ENCODE measurements around the gene PRR22. TPM values are rescaled to one million over a fixed set of nuclear protein-coding genes. Genes with fewer than 3 reads are reported as not detected.
A peak's percentile ranks its signal among the peaks of the same experiment; 100 is the strongest.

Gene PRR22
- total and polyA plus RNA-seq, 9 of the 15 experiments (the other 6 are each of a cell fraction or from before 2014, with no cell fraction given): 0.03 to 12.0 (median 2.0) TPM; not detected in 1

DNA sequence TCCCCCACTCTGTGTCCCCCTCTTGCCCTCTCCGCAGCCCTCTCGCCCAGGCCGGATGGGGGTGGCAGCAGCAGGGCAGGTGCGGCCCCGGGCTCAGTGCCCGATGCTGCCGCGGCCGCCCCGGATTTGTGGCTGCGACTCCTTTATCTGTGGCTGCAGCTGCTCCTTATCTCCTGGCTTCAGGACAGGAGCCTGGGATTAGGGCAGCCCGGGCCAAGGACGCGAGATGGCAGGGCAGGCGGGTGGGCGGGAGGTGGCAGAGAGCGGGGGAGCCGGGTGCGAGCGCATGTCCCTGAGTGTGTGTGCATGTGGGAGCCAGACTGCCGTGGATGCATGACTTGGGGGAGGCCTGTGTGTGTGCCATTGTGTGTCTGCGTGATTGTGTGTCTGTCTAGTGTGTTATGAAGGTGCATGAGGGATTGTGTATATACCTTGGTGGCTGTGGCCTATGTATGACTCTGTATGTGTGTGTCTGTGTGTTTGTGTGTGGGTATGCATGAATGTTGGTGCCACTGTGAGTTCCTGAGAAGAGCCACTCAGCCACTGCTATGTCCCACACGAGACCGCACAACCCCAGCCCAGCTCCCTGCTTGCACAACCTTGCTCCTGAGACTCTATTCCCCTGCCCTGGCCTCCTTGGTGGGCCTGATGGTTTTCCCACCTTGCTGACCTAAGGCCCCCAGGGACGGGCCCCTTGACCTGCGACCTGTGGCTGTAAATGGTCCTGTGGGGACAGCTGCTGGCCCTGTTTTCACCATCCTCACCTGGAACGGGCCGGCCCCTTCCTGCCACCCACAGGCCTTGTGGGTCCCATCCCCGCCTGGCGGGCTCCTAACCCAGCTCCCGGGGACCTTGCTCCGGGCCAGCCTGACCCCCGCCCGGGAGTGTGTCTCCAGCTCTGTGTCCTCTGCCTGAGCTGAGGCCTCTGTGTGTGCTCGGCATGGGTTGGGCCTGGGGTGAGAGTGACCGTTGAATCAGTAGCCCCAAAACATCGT lies 15.0 kb upstream of the PRR22 start (continued):
- peak; percentile 97 for TF ChIP-seq CTBP1 (IDR thresholded peaks at IDR 0.05; ENCODE audit: borderline replicate concordance)
- TF ChIP-seq, protein P1, sequence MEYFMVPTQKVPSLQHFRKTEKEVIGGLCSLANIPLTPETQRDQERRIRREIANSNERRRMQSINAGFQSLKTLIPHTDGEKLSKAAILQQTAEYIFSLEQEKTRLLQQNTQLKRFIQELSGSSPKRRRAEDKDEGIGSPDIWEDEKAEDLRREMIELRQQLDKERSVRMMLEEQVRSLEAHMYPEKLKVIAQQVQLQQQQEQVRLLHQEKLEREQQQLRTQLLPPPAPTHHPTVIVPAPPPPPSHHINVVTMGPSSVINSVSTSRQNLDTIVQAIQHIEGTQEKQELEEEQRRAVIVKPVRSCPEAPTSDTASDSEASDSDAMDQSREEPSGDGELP (CRISPR knock-in tag; IDR thresholded peaks at IDR 0.05; ENCODE audit: borderline replicate concordance): peak; percentile 95
- no peak for TF ChIP-seq ZNF217 (CRISPR knock-in tag; IDR thresholded peaks at IDR 0.05)
- no peak for TF ChIP-seq SNIP1 (IDR thresholded peaks at IDR 0.05; ENCODE audit: low read depth)
- TF ChIP-seq RBM14 (IDR thresholded peaks at IDR 0.05; ENCODE audit: borderline replicate concordance, insufficient read depth, low read depth, low read length): no peak
- no peak for TF ChIP-seq POLR2A (conservative IDR thresholded peaks at IDR 0.05)
- no peak for TF ChIP-seq ZKSCAN3 (CRISPR knock-in tag; IDR thresholded peaks at IDR 0.05)
- no peak for TF ChIP-seq LARP7 (IDR thresholded peaks at IDR 0.05)
- no peak for TF ChIP-seq BMI1 (IDR thresholded peaks at IDR 0.05; ENCODE audit: low read length)
- TF ChIP-seq ZBTB8A (IDR thresholded peaks at IDR 0.05; ENCODE audit: partially characterized antibody): no peak
- peak in 2 of 3 experiments; percentile 33 to 41 for TF ChIP-seq YY1 (IDR thresholded peaks at IDR 0.05; ENCODE audit: borderline replicate concordance in 1 of 3, control insufficient read depth in 1 of 3, extremely low read depth in 1 of 3, insufficient read depth in 3 of 3, insufficient read length in 1 of 3, insufficient replicate concordance in 2 of 3, low read depth in 1 of 3, low read length in 2 of 3)
- no peak; a peak in 1 of 4 replicates for TF ChIP-seq ETV6 (IDR thresholded peaks at IDR 0.05; ENCODE audit: borderline replicate concordance in 1 of 2, low read depth in 2 of 2, low read length in 1 of 2)
- TF ChIP-seq ETV6 (CRISPR knock-in tag; IDR thresholded peaks at IDR 0.05; ENCODE audit: borderline replicate concordance): peak; percentile 60; the same call in 1 of the 2 replicates
- no peak for TF ChIP-seq SIX5 (IDR thresholded peaks at IDR 0.05; ENCODE audit: borderline replicate concordance in 1 of 2, insufficient read depth in 1 of 2, low read depth in 1 of 2, low read length in 2 of 2)
- no peak for TF ChIP-seq ZNF3 (CRISPR knock-in tag; IDR thresholded peaks at IDR 0.05)
- TF ChIP-seq SMARCE1 (IDR thresholded peaks at IDR 0.05): peak; percentile 98
- TF ChIP-seq, protein P2, sequence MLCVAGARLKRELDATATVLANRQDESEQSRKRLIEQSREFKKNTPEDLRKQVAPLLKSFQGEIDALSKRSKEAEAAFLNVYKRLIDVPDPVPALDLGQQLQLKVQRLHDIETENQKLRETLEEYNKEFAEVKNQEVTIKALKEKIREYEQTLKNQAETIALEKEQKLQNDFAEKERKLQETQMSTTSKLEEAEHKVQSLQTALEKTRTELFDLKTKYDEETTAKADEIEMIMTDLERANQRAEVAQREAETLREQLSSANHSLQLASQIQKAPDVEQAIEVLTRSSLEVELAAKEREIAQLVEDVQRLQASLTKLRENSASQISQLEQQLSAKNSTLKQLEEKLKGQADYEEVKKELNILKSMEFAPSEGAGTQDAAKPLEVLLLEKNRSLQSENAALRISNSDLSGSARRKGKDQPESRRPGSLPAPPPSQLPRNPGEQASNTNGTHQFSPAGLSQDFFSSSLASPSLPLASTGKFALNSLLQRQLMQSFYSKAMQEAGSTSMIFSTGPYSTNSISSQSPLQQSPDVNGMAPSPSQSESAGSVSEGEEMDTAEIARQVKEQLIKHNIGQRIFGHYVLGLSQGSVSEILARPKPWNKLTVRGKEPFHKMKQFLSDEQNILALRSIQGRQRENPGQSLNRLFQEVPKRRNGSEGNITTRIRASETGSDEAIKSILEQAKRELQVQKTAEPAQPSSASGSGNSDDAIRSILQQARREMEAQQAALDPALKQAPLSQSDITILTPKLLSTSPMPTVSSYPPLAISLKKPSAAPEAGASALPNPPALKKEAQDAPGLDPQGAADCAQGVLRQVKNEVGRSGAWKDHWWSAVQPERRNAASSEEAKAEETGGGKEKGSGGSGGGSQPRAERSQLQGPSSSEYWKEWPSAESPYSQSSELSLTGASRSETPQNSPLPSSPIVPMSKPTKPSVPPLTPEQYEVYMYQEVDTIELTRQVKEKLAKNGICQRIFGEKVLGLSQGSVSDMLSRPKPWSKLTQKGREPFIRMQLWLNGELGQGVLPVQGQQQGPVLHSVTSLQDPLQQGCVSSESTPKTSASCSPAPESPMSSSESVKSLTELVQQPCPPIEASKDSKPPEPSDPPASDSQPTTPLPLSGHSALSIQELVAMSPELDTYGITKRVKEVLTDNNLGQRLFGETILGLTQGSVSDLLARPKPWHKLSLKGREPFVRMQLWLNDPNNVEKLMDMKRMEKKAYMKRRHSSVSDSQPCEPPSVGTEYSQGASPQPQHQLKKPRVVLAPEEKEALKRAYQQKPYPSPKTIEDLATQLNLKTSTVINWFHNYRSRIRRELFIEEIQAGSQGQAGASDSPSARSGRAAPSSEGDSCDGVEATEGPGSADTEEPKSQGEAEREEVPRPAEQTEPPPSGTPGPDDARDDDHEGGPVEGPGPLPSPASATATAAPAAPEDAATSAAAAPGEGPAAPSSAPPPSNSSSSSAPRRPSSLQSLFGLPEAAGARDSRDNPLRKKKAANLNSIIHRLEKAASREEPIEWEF (CRISPR knock-in tag; IDR thresholded peaks at IDR 0.05): peak; percentile 76; the same call in 1 of the 2 replicates
- TF ChIP-seq STAT5A (IDR thresholded peaks at IDR 0.05; ENCODE audit: borderline replicate concordance, low read length): peak; percentile 83
- 0 out of 2 replicates have a peak, but pooled peaks have one; percentile 22 for TF ChIP-seq ZNF444 (CRISPR knock-in tag; IDR thresholded peaks at IDR 0.05)
- peak; percentile 78 for TF ChIP-seq ZBTB17 (CRISPR knock-in tag; IDR thresholded peaks at IDR 0.05)
- no peak for TF ChIP-seq NCOA2 (IDR thresholded peaks at IDR 0.05; ENCODE audit: partially characterized antibody in 2 of 2)
- no peak for TF ChIP-seq TFAM (CRISPR knock-in tag; conservative IDR thresholded peaks at IDR 0.05)

Measured in K562 (cell line).